Esophagus squamous epithelium (tissue), 5 donors: ENCODE data around the gene PYGB. TPM values are rescaled to one million over a fixed set of nuclear protein-coding genes. Genes with fewer than 3 reads are reported as not detected.
A peak's percentile ranks its signal among the peaks of the same experiment; 100 is the strongest.

Experiments
- DNase-seq: peaks from one replicate; lab custom pipeline; 2025; lab: John Stamatoyannopoulos, UW
- H3K27ac ChIP-seq, 4 donors: fragments of 200-600 bp; sonication (generic); one replicate each; pipeline ENCODE4 v1.5.1; 2016 to 2019; ENCODE audit warnings: mild to moderate bottlenecking in 1 of 4
- H3K27me3 ChIP-seq, 4 donors: fragments of 200-600 bp; sonication (generic); 1 replicate in 3 of 4; 2 replicates in 1 of 4; pipeline versions ENCODE4 v1.5.1 to v1.6.0; 2017 to 2021; ENCODE audit warnings: antibody characterized with exemption in 1 of 4
- H3K36me3 ChIP-seq, 3 donors: fragments of 200-600 bp; sonication (generic); one replicate each; pipeline ENCODE4 v1.5.1; 2016 to 2019
- H3K4me1 ChIP-seq, 3 donors: fragments of 200-600 bp; sonication (generic); one replicate each; pipeline ENCODE4 v1.5.1; 2017 to 2019
- H3K4me3 ChIP-seq, 4 donors: fragments of 200-600 bp; sonication (generic); 1 replicate in 3 of 4; 2 replicates in 1 of 4; pipeline ENCODE4 v1.5.1; 2016 to 2019; ENCODE audit warnings: mild to moderate bottlenecking in 2 of 4, moderate library complexity in 1 of 4
- H3K9me3 ChIP-seq, 3 donors: fragments of 200-600 bp; sonication (generic); one replicate each; pipeline ENCODE4 v1.5.1; 2016 to 2019
- POLR2A ChIP-seq, 4 donors: fragments of 450-650 bp; IDR thresholded peaks; one replicate each; pipeline ENCODE4 v1.6.1; 2017; ENCODE audit warnings: antibody characterized with exemption in 4 of 4, mild to moderate bottlenecking in 4 of 4, moderate library complexity in 3 of 4
- WGBS, 2 donors: methylation state at CpG; one replicate each; pipeline ENCODE4 v1.1.5; 2018; 5-methylcytosine and 5-hydroxymethylcytosine counted together
- intact Hi-C: fragments of 100-400 bp; cut with DNase I; formaldehyde crosslinking; loops from one replicate; pipeline ENCODE4 v1.15.0; 2022
- total RNA-seq, 4 donors: library from RNA; depleted of rRNA; stranded (reverse); fragments of >200 nt; gene quantifications; one replicate each; pipeline ENCODE4 v1.1.0, GENCODE V29; 2016
- TF ChIP-seq, protein P1 (sequence below), 6 experiments: fragments of 450-650 bp in 4 of 6; fragments of 200-600 bp in 2 of 6; sonication (generic) in 2 of 6; IDR thresholded peaks; one replicate each; pipeline ENCODE4 v1.5.1; 2016 to 2019; ENCODE audit warnings: antibody characterized with exemption in 6 of 6, mild to moderate bottlenecking in 4 of 6, moderate library complexity in 4 of 6
- donor health status: DM: yes; HTN: yes; CAD: no.

The PYGB gene
- total RNA-seq, 4 donors from 2014 or later = 70.8 to 127 (median 95.6) TPM

DNA sequence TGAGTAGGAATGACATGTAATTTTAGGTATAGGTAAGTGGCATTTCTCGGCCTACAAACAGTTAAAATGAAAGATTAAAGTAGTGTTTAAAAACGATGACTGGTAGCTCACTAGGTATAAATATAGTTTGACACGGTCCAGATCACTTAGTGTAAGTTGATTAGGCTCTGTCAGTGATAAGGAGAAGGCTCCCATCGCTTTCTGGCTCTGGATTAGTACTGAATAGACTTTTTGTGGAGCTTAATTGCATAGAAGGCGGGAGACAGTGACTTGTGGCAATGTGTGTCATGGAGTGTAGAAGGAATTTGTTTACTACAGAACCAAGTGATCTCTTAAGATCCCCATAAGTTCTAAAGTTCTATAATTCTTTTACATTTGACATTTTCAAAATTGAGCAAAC lies 6.7 kb downstream of the PYGB start:
- Histone ChIP-seq H3K4me1 (peaks cover 5 to 90% (median 42%) of the 10 kb centered on the region in 3 donors), H3K9me3 (no peaks in the 10 kb centered on the region), H3K4me3 (no peak overlapping the region), H3K36me3 (peaks cover 0 to 39% (median 0%) of the 10 kb centered on the region in 3 donors), H3K27ac (peak overlapping the region in 3 of 4 donors; percentile 63 to 95 (median 75)), H3K27me3 (no peaks in the 10 kb centered on the region)
- intact Hi-C loops = no loop called here
- TF ChIP-seq POLR2A (IDR thresholded peaks at IDR 0.05) = no peak
- TF ChIP-seq, protein P1, sequence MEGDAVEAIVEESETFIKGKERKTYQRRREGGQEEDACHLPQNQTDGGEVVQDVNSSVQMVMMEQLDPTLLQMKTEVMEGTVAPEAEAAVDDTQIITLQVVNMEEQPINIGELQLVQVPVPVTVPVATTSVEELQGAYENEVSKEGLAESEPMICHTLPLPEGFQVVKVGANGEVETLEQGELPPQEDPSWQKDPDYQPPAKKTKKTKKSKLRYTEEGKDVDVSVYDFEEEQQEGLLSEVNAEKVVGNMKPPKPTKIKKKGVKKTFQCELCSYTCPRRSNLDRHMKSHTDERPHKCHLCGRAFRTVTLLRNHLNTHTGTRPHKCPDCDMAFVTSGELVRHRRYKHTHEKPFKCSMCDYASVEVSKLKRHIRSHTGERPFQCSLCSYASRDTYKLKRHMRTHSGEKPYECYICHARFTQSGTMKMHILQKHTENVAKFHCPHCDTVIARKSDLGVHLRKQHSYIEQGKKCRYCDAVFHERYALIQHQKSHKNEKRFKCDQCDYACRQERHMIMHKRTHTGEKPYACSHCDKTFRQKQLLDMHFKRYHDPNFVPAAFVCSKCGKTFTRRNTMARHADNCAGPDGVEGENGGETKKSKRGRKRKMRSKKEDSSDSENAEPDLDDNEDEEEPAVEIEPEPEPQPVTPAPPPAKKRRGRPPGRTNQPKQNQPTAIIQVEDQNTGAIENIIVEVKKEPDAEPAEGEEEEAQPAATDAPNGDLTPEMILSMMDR (IDR thresholded peaks at IDR 0.05) = no peak
- WGBS, 2 donors = 55 to 65% methylated on average over 5 of the region's 5 CpGs
- DNase-seq = no peak

DNA sequence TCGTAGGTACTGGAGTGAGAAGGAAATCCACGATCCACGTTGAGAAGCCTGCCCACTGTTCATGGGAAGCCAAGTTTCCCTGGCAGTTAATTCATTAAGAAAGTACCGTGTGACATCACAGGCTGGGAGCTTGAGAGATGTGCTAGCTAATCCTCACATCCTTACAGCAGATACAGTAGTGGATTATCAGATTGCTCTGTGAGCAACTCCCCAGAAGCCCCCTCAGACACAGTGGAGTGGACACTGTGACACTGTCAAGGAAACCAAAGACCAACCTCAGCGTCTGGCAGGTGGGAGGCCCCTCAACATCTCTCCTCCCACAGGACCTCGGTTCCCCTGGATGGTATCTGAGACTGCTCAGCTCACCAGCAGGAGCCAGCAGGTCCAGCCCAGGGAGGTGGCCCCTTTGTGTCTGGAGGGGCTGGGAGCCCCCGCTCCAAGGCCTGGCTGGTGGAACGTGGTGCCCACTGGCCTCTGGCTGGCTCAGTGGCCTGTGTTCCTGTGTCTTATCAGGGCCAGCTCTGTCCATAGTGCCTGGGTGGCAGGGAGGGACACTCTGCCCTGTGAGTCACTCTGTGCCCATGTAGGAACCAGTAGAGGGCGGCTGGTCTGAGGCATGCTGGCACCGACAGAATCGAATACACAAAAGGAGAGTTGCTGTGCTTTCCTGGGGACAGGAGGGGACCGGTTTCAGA lies 7.2 kb downstream of the PYGB start:
- intact Hi-C loops = no loop called here
- WGBS, 2 donors = 79 to 83% methylated on average over 5 to 7 of the region's 12 CpGs
- DNase-seq = no peak
- Histone ChIP-seq H3K9me3 (no peaks in the 10 kb centered on the region), H3K27ac (peak overlapping the region; percentile 63 to 95 (median 78)), H3K27me3 (no peaks in the 10 kb centered on the region), H3K4me3 (no peak overlapping the region), H3K4me1 (peaks cover 5 to 84% (median 37%) of the 10 kb centered on the region in 3 donors), H3K36me3 (peaks cover 0 to 45% (median 0%) of the 10 kb centered on the region in 3 donors)
- TF ChIP-seq, protein P1 (IDR thresholded peaks at IDR 0.05) = peak in 1 of 6 experiments; percentile 9
- no peak for TF ChIP-seq POLR2A (IDR thresholded peaks at IDR 0.05)

DNA sequence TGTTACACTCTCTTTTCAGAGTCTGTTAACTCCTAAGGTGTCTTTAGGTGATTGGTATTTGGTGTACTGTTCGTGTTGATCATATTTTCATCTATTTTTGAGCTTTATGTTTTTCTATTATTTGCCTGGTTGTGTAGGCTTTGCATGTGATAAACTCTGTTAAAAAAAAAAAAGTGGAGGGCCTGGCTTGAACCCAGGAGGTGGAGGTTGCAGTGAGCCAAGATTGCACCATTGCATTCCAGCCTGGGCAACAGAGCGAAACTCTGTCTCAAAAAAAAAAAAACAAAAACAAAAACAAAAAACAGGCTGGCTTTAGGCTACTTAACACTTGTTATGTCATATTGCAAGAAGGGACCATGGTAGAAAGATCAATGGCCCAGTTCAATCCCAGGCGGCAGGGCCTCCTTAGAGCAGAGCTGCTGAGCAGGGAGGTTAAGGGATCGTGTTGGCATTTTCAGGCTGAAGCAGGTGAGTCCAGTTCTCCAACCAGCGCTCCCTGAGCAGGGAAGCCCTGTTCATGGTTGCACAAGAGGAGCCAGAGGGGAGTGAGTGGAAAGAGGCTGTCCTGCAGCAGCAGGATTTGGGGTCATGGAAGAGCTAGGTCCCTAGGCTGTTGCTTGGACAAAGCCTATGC lies 8.5 kb downstream of the PYGB start:
- peak overlapping the region in 3 of 4 donors; percentile 63 to 95 (median 75) for H3K27ac ChIP-seq
- DNase-seq = no peak

DNA sequence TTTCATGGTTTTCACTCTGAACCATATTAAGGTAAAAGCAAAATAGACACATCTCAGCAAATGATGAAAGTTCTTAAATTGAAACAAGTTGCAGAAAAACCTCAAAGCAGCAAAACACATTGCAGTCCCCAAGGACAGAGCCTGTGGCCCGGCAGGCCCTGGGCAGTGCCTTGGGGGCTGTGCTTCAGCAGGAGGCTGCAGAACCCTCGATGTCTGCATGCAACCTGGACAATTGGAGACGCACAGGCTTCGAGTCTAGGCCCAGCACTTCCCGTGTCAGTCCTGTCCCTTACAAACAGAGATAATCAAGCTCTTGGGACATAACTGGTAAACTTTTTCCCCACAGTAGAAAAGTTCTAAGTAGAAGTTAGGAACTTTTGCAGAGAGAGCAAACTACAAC lies 9.2 kb downstream of the PYGB start:
- WGBS, 2 donors = 81 to 91% methylated on average over 5 of the region's 5 CpGs
- Histone ChIP-seq H3K4me1 (peaks cover 5 to 64% (median 26%) of the 10 kb centered on the region in 3 donors), H3K9me3 (no peaks in the 10 kb centered on the region), H3K4me3 (no peak overlapping the region), H3K27ac (peak overlapping the region in 1 of 4 donors; percentile 95), H3K27me3 (no peaks in the 10 kb centered on the region), H3K36me3 (peaks cover 0 to 59% (median 8%) of the 10 kb centered on the region in 3 donors)
- no peak for DNase-seq
- TF ChIP-seq, protein P1 (IDR thresholded peaks at IDR 0.05) = no peak
- TF ChIP-seq POLR2A (IDR thresholded peaks at IDR 0.05) = no peak
- intact Hi-C loops = no loop called here

More for the DNA sequence above, 8.5 kb downstream of the PYGB start:
- intact Hi-C loops = no loop called here
- TF ChIP-seq POLR2A (IDR thresholded peaks at IDR 0.05) = no peak
- TF ChIP-seq, protein P1 (IDR thresholded peaks at IDR 0.05) = no peak
- Histone ChIP-seq H3K4me1 (peaks cover 5 to 72% (median 31%) of the 10 kb centered on the region in 3 donors), H3K27me3 (no peaks in the 10 kb centered on the region), H3K36me3 (peaks cover 0 to 53% (median 8%) of the 10 kb centered on the region in 3 donors), H3K4me3 (no peak overlapping the region), H3K9me3 (no peaks in the 10 kb centered on the region)
- 70 to 74% methylated on average over 4 to 5 of the region's 5 CpGs for WGBS, 2 donors
